ENCODE data around the gene CAST. TPM values are rescaled to one million over a fixed set of nuclear protein-coding genes. Genes with fewer than 3 reads are reported as not detected.

CAST gene
- total RNA-seq, 4 donors from 2014 or later = 324 to 489 (median 375) TPM

- TF ChIP-seq CTCF (IDR thresholded peaks at IDR 0.05) (no peak), POLR2A (IDR thresholded peaks at IDR 0.05) (no peak)
- H3K4me1 ChIP-seq = peaks cover 0 to 72% (median 5%) of the 10 kb centered on the region in 3 donors
- no peak overlapping the region for H3K4me3 ChIP-seq
- DNase-seq = no peak
- no peak overlapping the region for H3K27ac ChIP-seq
- intact Hi-C loops (cut with DNase I) = no loop called here
- 77 to 80% methylated on average over 1 of the region's 1 CpG for WGBS, 2 donors
- no peaks in the 10 kb centered on the region for H3K9me3 ChIP-seq
- peaks cover 0 to 59% (median 0%) of the 10 kb centered on the region in 3 donors for H3K36me3 ChIP-seq
- H3K27me3 ChIP-seq = no peaks in the 10 kb centered on the region
These were observed 13.7 kb downstream of the CAST start for GRCh38 chr5:96675882-96676281.

GRCh38 chr5:96677496-96677895, 15.3 kb downstream of the CAST start:
- H3K4me1 ChIP-seq = peaks cover 0 to 77% (median 8%) of the 10 kb centered on the region in 3 donors
- H3K9me3 ChIP-seq = no peaks in the 10 kb centered on the region
- peaks cover 0 to 57% (median 0%) of the 10 kb centered on the region in 3 donors for H3K36me3 ChIP-seq
- H3K4me3 ChIP-seq = no peak overlapping the region
- DNase-seq = no peak
- no peaks in the 10 kb centered on the region for H3K27me3 ChIP-seq
- H3K27ac ChIP-seq = peak overlapping the region in 1 of 4 donors; percentile 23
- TF ChIP-seq POLR2A (IDR thresholded peaks at IDR 0.05) (no peak), CTCF (IDR thresholded peaks at IDR 0.05) (no peak)
- 76 to 78% methylated on average over 2 of the region's 2 CpGs for WGBS, 2 donors
- intact Hi-C loops (cut with DNase I) = no loop called here

GRCh38 chr5:96679293-96679692, 17.1 kb downstream of the CAST start:
- intact Hi-C loops (cut with DNase I) = no loop called here
- WGBS, 2 donors = 69 to 76% methylated on average over 4 of the region's 4 CpGs
- DNase-seq = no peak
- TF ChIP-seq CTCF (IDR thresholded peaks at IDR 0.05) (no peak), POLR2A (IDR thresholded peaks at IDR 0.05) (no peak)
- Histone ChIP-seq H3K4me1 (peaks cover 0 to 65% (median 8%) of the 10 kb centered on the region in 3 donors), H3K27ac (peak overlapping the region in 1 of 4 donors; percentile 8), H3K4me3 (no peak overlapping the region), H3K27me3 (no peaks in the 10 kb centered on the region), H3K36me3 (peaks cover 0 to 71% (median 0%) of the 10 kb centered on the region in 3 donors), H3K9me3 (no peaks in the 10 kb centered on the region)

- Histone ChIP-seq H3K4me3 (no peak overlapping the region), H3K4me1 (peaks cover 0 to 51% (median 8%) of the 10 kb centered on the region in 3 donors), H3K9me3 (no peaks in the 10 kb centered on the region), H3K36me3 (peaks cover 0 to 65% (median 0%) of the 10 kb centered on the region in 3 donors), H3K27ac (peak overlapping the region in 3 of 4 donors; percentile 29 to 54 (median 52)), H3K27me3 (no peaks in the 10 kb centered on the region)
- 36 to 48% methylated on average over 8 of the region's 11 CpGs for WGBS, 2 donors
- intact Hi-C loops (cut with DNase I) = loop anchor here (5.0 kb wide), 1 partner anchor 64 kb away; no protein-coding TSS in a partner anchor
- no peak for TF ChIP-seq CTCF (IDR thresholded peaks at IDR 0.05)
- TF ChIP-seq POLR2A (IDR thresholded peaks at IDR 0.05) = no peak
- no peak for DNase-seq
These were observed 18.7 kb downstream of the CAST start for GRCh38 chr5:96680759-96681470.

GRCh38 chr5:96683392-96683791, 21.2 kb downstream of the CAST start:
- DNase-seq = no peak
- TF ChIP-seq POLR2A (IDR thresholded peaks at IDR 0.05) (no peak), CTCF (IDR thresholded peaks at IDR 0.05) (no peak)
- peaks cover 0 to 51% (median 0%) of the 10 kb centered on the region in 3 donors for H3K36me3 ChIP-seq
- H3K27ac ChIP-seq = no peak overlapping the region
- intact Hi-C loops (cut with DNase I) = loop anchor here (5.0 kb wide), 1 partner anchor 66 kb away; no protein-coding TSS in a partner anchor
- H3K4me3 ChIP-seq = no peak overlapping the region
- H3K4me1 ChIP-seq = peaks cover 0 to 45% (median 14%) of the 10 kb centered on the region in 3 donors
- no peaks in the 10 kb centered on the region for H3K27me3 ChIP-seq
- H3K9me3 ChIP-seq = no peaks in the 10 kb centered on the region
- 71 to 90% methylated on average over 1 of the region's 1 CpG for WGBS, 2 donors

All from esophagus squamous epithelium (tissue), 5 donors.